Activated CD4-positive, alpha-beta T cell treated with anti-CD3 and anti-CD28 coated beads for 48 hours (primary cell): ENCODE data around the gene SLC22A17.

Experiments
- DNase-seq: peaks from one replicate; pipeline ENCODE4 v3.0.0-alpha.2; 2020

Gene SLC22A17

GRCh38 chr14:23360496-23360895 is 7.8 kb upstream of the SLC22A17 start:
- DNase-seq, result no peak

GRCh38 chr14:23359722-23360447 is 7.2 kb upstream of the SLC22A17 start:
- no peak for DNase-seq

DNA sequence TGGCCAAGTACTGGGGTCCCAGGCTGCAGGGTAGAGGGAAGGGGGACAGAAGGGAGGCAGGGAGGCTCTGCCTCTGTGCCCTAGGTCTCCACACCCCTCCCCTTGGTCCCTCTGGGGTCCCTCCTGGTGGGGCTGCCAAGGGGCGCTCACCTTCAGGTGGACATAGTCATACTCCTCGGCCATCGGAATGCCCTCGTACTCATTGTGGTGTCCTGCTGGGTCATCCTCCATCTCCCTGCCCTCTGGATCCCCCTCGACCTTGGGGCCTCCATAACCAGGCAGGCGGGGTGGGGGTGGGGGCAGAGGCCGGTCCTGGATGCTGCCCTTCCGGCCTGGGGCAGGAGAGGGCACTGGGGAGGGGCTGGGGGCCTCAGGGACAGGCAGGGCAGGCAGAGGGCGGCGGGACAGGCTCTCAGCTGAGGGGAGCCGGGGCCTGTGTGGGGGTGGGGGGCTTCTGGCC is 6.5 kb upstream of the SLC22A17 start:
- DNase-seq, result no peak

GRCh38 chr14:23358553-23359166 is 6.0 kb upstream of the SLC22A17 start:
- no peak for DNase-seq

GRCh38 chr14:23358042-23358441 is 5.4 kb upstream of the SLC22A17 start:
- DNase-seq, result no peak

DNA sequence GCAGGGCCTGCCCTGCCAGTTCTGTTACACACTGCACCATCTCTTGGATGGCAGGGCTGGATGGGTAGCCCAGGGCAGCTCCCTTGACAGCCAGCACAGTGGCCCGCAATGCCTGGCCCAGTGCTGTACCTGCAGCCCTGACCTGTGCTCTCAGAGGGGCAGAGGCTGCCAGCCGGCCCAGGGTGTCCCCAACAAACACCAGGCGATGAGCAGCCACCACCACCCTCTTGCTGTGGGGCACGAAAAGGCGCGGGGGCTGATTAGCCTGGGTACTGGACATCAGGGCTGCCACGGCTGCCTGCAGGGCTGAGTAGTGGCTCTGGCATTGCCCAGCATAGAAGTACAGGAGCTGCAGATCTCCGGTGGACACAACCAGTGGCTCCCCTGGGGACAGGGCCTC is 4.6 kb upstream of the SLC22A17 start:
- no peak for DNase-seq

- no peak for DNase-seq
Observed at GRCh38 chr14:23356662-23357061, 4.0 kb upstream of the SLC22A17 start.

DNA sequence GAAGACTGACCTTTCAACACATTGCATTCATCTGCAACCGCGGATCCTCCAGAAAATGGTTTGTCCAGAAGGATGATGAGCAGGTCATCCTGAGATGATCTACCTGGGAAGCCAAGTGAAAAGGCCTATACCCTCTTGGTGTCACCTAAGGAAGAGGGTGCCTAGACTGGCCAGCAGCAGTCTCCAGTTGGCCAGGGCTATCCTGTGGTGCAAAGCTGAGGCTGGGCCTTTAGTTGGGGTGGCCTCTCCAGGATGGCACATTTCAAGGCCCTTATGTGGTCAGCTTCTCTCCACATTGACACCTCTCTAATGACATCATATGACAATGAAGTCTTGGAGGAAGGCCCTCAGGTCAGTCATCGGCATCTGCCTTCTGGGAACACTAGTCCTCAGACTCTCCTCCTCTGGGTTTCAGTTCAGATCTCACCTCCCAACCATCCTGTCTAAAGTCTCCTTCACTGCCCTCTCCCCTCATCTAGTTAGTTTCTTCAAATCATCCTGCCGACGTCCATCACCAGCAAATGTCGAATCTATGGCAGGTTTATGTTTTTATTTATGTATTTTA is 3.3 kb upstream of the SLC22A17 start:
- DNase-seq, result no peak

GRCh38 chr14:23354990-23355389 is 2.3 kb upstream of the SLC22A17 start:
- no peak for DNase-seq

DNA sequence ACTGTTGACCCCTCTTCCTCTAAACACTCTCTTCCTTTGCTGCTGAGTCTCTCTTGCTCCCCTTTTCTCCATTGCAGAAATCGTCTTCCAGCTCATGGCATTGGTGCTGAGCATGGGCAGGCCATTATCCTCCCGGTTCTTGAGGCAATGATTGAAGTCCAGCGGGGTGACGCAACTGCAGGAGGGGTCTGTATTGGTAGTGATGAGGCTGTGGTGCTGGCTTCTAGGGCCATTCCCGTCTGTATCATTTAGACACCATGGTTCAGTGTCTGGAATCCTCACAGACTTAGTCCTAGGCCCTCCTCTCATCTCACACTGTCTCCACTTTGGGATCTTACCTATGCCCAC is 720 bp upstream of the SLC22A17 start:
- DNase-seq, result no peak

GRCh38 chr14:23351681-23352505 is 794 bp downstream of the SLC22A17 start:
- DNase-seq, result no peak

DNA sequence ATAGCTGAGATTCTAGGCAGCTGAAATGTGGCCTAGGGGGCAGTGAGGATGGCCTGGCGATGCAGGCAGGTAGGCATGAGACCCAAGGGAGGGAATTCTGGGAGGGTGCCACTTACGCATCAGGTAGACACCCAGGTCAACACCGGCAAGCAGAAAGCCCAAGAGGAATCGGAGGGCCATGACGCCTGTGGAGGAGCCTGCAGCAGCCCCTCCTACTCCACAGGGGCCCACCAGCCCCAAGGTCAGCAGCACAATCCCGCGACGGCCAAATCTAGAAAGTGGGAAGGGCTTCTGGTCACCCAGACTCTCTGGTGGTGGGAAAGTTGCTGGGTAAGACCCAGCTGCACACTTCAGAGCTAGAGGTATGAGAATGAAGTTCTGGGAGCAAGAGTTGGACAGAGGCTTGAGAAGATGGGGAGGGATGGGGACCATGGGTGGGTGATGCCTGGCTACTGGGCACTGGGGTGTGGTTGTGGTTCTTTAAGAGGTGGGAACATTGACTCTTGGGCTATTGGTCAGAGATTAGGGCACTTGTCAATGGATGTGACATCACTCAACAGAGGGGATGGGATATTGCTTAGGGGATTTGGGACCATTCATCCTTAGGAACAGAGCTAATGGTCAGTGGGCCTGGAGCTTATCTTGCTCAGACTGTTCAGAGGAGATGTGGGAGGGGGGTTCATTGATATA is 3.4 kb downstream of the SLC22A17 start:
- DNase-seq, result no peak

DNA sequence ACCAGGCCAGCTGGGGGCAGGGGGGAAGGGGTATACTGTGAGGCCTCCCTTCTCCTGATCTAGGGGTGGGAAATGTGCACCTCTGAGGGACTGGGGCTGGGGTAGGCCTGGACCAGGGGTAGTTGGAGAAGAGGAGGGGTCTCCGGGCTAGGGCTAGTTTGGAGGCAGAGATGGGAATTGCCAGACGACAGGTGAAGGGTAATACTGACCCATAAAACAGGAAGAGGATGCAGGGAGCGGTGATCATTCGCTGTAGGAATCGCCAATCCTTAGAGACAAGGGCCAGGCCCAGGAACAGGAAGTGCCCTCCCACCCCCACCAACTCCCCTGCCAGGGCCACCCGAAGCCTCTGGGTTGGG is 4.4 kb downstream of the SLC22A17 start:
- no peak for DNase-seq

- no peak for DNase-seq
Observed at GRCh38 chr14:23347406-23348296, 5.0 kb downstream of the SLC22A17 start.

DNA sequence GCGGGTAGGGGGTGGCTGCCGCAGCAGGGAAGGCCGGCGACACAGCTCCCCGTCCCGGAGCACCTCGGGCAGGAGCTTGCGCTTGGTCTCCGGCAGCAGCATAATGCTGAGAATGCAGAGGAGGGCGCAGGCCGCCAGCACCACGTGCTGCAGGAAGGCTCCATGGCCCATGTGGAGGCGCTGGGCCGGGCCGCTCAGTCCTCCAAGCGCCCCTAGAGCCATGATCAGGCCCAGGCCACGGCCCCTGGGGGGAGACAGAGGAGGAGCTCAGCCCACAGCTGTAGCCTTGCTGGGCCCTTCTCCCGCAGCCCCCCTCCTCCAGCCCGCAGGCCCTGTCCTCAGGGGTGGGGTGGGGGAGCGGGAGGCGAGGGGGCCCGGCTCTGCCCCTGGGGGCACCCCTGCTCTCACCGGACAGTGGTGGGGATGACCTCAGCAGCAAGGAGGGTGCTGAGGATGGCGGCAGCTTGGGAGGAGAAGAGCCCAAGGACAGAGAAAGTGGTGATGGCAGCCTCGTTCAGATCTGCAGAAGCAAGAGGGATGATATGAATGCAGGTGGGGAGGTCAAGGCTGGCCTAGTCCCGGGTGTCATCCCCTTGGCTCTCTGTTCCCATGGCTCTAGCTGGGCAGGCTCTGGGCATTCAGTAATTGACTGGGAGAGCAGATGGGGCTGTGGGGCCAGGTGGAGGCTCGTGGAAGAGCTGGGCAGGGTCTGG is 5.8 kb downstream of the SLC22A17 start:
- no peak for DNase-seq

- no peak for DNase-seq
Observed at GRCh38 chr14:23345987-23346692, 6.5 kb downstream of the SLC22A17 start.

- no peak for DNase-seq
Observed at GRCh38 chr14:23344481-23344880, 8.2 kb downstream of the SLC22A17 start.

DNA sequence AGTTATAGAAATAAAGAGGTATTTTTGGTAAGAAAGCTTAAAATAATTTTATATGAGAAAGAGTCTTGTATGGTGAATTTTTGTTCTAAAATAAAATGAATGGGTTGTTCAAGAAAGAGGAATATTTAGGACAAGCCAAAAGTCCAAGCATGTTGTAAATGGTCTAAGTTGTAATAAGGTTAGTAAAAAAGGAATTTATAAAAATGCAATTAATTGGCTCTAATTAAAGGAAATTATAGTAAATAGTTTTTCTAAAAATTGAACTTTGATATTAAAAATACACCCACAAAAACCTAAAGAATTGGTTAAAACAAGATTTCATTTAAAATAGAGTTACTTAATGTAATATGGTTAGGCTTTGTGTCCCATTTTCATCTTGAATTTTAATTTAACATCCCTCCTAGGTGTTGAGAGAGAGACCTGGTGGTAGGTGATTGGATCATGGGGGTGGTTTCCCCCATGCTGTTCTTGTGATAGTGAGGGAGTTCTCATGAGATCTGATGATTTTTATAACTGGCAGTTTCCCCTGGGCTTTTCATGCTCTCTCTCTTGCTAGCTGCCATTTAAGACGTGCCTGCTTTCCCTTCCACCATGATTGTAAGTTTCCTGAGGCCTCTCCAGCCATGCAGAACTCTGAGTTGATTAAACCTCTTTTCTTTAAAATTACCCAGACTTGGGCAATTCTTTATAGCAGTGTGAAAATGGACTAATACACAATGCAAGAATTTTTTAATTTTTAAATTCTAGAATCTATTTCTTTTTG is 13.0 kb downstream of the SLC22A17 start:
- no peak for DNase-seq

- DNase-seq, result no peak
Observed at GRCh38 chr14:23335623-23336022, 17.1 kb downstream of the SLC22A17 start.
